Gastroesophageal sphincter (tissue), 3 donors: ENCODE data around the gene TJP3.

Source experiments
- EP300 ChIP-seq: sonication (generic); formaldehyde crosslinking; IDR thresholded peaks from one replicate; pipeline ENCODE4 v1.6.1; 2017; ENCODE audit warnings: antibody characterized with exemption, mild to moderate bottlenecking
- POLR2A ChIP-seq, 2 donors: fragments of 450-650 bp; IDR thresholded peaks; one replicate each; pipeline ENCODE4 v1.6.1; 2017; ENCODE audit warnings: antibody characterized with exemption in 2 of 2, mild to moderate bottlenecking in 2 of 2, moderate library complexity in 1 of 2
- TF ChIP-seq, protein P1 (sequence below), 4 experiments: fragments of 200-600 bp in 2 of 4; fragments of 450-650 bp in 2 of 4; sonication (generic) in 1 of 4; IDR thresholded peaks; one replicate each; pipeline ENCODE4 v1.5.1; 2017 to 2019; ENCODE audit warnings: antibody characterized with exemption in 4 of 4, mild to moderate bottlenecking in 2 of 4, moderate library complexity in 2 of 4

DNA sequence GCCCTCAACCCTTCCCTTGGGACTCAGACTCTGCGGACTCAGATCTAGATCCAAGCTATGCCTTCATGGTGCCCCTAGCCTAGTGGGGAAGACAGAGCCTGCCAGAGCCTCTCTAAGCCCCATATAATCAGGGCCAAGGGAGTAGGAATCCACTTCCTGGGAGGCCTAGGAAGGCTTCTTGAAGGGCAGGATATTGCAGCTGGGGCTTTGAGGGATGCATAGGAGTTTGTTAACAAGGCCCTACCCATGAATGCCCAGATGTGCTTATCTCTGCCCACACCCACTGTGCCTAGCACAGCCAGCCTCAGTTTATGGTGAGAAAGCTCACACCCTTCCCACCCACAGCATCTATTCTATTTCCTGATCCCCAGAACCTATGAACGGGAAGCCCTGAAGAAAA lies 42.0 kb downstream of the TJP3 start:
- TF ChIP-seq POLR2A (IDR thresholded peaks at IDR 0.05) (no peak), EP300 (no peak)
- TF ChIP-seq, protein P1, sequence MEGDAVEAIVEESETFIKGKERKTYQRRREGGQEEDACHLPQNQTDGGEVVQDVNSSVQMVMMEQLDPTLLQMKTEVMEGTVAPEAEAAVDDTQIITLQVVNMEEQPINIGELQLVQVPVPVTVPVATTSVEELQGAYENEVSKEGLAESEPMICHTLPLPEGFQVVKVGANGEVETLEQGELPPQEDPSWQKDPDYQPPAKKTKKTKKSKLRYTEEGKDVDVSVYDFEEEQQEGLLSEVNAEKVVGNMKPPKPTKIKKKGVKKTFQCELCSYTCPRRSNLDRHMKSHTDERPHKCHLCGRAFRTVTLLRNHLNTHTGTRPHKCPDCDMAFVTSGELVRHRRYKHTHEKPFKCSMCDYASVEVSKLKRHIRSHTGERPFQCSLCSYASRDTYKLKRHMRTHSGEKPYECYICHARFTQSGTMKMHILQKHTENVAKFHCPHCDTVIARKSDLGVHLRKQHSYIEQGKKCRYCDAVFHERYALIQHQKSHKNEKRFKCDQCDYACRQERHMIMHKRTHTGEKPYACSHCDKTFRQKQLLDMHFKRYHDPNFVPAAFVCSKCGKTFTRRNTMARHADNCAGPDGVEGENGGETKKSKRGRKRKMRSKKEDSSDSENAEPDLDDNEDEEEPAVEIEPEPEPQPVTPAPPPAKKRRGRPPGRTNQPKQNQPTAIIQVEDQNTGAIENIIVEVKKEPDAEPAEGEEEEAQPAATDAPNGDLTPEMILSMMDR (IDR thresholded peaks at IDR 0.05) = no peak
